Measurements from ENCODE around the gene UBE2E2.

UBE2E2 gene

DNA sequence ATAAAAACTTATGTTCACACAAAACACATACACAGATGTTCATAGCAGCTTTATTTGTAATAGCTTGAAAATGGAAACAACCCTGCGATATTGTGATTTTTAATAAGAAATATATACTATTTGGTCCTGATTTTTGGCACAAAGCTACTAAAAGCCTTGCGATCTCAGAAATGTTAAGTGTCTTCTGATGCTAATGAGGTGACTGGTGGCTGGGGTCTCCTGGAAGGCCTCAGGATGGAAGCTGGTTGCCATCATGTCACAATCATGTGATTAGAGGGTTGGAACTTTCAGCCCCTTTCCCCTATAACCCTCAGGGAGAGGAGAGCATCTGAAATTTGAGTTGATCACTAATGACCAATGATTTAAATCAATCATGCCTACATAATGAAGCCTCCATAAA, 324.2 kb downstream of the UBE2E2 start:
- TF ChIP-seq, protein P1, sequence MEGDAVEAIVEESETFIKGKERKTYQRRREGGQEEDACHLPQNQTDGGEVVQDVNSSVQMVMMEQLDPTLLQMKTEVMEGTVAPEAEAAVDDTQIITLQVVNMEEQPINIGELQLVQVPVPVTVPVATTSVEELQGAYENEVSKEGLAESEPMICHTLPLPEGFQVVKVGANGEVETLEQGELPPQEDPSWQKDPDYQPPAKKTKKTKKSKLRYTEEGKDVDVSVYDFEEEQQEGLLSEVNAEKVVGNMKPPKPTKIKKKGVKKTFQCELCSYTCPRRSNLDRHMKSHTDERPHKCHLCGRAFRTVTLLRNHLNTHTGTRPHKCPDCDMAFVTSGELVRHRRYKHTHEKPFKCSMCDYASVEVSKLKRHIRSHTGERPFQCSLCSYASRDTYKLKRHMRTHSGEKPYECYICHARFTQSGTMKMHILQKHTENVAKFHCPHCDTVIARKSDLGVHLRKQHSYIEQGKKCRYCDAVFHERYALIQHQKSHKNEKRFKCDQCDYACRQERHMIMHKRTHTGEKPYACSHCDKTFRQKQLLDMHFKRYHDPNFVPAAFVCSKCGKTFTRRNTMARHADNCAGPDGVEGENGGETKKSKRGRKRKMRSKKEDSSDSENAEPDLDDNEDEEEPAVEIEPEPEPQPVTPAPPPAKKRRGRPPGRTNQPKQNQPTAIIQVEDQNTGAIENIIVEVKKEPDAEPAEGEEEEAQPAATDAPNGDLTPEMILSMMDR (IDR thresholded peaks at IDR 0.05; ENCODE audit: extremely low read depth, insufficient read depth, missing control alignments) = no peak
- DNase-seq (ENCODE audit: low spot score) = no peak
- in situ Hi-C loops (cut with MboI; ENCODE audit: low pct_unique_long_range_greater_than_20kb, low sequenced_read_pairs, unreplicated experiment) = no loop called here

DNA sequence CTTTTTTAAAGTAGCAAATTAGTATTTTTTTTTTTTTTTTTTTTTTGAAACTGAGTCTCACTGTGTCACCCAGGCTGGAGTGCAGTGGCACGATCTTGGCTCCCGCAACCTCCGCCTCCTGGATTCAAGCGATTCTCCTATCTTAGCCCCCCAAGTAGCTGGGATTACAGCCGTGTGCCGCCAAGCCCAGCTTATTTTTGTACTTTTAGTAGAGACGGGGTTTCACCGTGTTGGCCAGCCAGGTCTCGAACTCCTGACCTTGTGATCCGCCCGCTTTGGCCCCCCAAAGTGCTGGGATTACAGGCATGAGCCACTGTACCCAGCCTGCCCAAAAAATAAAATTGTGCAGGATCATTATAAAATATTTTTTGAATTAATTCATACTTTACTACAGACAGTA, 330.5 kb downstream of the UBE2E2 start:
- in situ Hi-C loops (cut with MboI; ENCODE audit: low pct_unique_long_range_greater_than_20kb, low sequenced_read_pairs, unreplicated experiment) = no loop called here
- DNase-seq (ENCODE audit: low spot score) = no peak
- TF ChIP-seq, protein P1 (IDR thresholded peaks at IDR 0.05; ENCODE audit: extremely low read depth, insufficient read depth, missing control alignments) = no peak

DNA sequence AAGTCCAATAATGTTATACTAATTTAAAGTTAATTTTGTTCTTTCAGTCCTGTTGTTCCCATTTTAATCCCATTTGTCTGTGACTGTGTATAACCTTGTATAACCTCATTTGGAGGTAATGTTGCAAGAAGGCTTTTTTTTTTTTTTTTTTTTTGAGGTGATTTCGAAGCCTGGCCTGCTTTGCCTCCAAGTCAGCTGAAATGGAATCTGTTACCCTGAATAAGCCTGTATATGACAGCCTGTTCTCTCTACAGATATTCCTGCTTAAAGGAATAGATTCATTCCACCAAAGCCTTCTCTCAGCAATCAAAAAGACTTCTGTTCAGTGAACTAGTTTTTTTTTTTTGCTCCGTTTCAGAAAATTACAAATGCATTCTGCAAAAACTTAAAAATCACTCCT, 330.9 kb downstream of the UBE2E2 start:
- in situ Hi-C loops (cut with MboI; ENCODE audit: low pct_unique_long_range_greater_than_20kb, low sequenced_read_pairs, unreplicated experiment) = no loop called here
- TF ChIP-seq, protein P1 (IDR thresholded peaks at IDR 0.05; ENCODE audit: extremely low read depth, insufficient read depth, missing control alignments) = no peak
- DNase-seq (ENCODE audit: low spot score) = no peak

DNA sequence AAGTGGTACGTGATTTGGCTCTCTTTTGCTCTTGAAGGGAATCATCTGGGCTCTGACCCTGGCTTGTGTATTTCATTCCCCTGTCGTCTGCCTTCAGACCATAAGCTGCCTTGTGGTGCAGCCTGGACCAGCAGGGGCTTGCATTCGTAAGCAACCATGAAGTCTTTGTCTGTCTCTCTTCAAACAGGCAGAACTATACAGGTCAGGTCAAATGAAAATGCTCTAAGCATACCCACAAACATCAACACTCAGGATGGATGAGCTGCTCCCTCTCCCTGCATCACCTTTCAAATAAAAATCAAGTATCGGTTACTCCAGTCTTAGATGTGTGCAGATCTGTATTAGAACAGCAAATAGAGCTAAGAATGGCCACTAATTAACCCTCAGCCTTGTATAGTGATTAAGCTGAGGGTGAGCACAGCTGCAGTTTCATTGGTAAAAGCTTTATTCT, 334.0 kb downstream of the UBE2E2 start:
- TF ChIP-seq, protein P1 (IDR thresholded peaks at IDR 0.05; ENCODE audit: extremely low read depth, insufficient read depth, missing control alignments) = no peak
- DNase-seq (ENCODE audit: low spot score) = no peak
- in situ Hi-C loops (cut with MboI; ENCODE audit: low pct_unique_long_range_greater_than_20kb, low sequenced_read_pairs, unreplicated experiment) = no loop called here

DNA sequence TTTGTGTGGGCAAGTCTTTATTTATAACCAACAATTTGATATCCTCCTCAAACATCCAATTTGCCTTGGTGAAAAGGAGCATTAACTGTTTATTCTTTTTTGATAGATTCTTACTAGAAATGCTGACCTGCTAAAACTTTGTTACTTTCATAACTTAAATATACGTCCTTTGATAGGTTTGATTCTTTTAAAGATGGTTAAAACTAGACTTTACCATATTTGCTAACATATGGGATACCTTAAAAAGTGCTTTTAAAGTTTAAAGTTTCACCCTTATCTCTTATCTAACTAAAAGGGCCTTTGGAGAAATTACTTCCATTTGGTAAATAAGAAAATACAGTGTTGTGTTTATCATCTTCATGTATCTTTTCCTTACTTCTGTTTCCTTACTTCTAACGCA, 336.1 kb downstream of the UBE2E2 start:
- in situ Hi-C loops (cut with MboI; ENCODE audit: low pct_unique_long_range_greater_than_20kb, low sequenced_read_pairs, unreplicated experiment) = no loop called here
- TF ChIP-seq, protein P1 (IDR thresholded peaks at IDR 0.05; ENCODE audit: extremely low read depth, insufficient read depth, missing control alignments) = no peak
- no peak for DNase-seq (ENCODE audit: low spot score)

DNA sequence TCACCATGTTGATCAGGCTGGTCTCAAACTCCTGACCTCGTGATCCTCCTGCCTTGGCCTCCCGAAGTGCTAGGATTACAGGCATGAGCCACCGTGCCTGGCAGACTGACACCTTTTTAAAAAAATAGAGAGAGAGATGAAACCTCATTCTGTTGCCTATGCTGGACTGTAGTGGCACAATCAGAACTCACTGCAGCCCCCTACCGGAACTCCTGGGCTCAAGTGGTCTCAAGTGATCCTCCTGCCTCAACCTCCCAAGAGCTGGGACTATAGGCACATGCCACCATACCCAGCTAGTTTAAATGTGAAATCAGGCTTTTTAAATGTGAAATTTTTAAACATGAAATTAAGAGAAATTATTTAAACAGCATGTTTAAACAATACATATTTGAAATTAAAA, 337.5 kb downstream of the UBE2E2 start:
- DNase-seq (ENCODE audit: low spot score) = no peak
- TF ChIP-seq, protein P1 (IDR thresholded peaks at IDR 0.05; ENCODE audit: extremely low read depth, insufficient read depth, missing control alignments) = no peak
- in situ Hi-C loops (cut with MboI; ENCODE audit: low pct_unique_long_range_greater_than_20kb, low sequenced_read_pairs, unreplicated experiment) = no loop called here

DNA sequence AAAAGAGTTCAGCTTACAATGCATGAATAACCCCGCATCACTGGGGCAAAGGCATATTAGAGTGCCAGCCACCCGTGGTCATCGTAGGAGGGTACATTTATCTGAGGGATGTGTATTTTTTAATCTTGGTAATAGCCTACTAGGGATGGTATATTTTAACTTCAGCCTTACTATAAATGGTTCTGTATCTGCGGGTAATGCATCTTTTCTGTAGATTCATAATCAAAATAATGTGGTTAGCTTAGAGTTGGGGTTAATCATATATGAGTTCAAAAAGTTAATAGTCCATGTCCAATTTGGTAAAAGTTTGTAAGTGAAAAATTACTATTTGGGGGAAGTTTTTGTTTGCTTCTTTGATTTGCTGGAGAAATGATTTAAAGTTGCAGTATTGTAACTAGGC, 339.0 kb downstream of the UBE2E2 start:
- in situ Hi-C loops (cut with MboI; ENCODE audit: low pct_unique_long_range_greater_than_20kb, low sequenced_read_pairs, unreplicated experiment) = no loop called here
- TF ChIP-seq, protein P1 (IDR thresholded peaks at IDR 0.05; ENCODE audit: extremely low read depth, insufficient read depth, missing control alignments) = no peak
- DNase-seq (ENCODE audit: low spot score) = no peak
